ENCODE data around the gene OSBPL9.
A peak's percentile ranks its signal among the peaks of the same experiment; 100 is the strongest.

Gene OSBPL9

GRCh38 chr1:51621841-51622454 lies 5.1 kb downstream of the OSBPL9 start:
- no peak overlapping the region for H3K27ac ChIP-seq
- no peak for TF ChIP-seq CTCF (conservative IDR thresholded peaks at IDR 0.05)

GRCh38 chr1:51622455-51622913 lies 5.6 kb downstream of the OSBPL9 start:
- H3K27ac ChIP-seq: no peak overlapping the region
- TF ChIP-seq CTCF (conservative IDR thresholded peaks at IDR 0.05): no peak

GRCh38 chr1:51623025-51623424 lies 6.1 kb downstream of the OSBPL9 start:
- H3K27ac ChIP-seq: no peak overlapping the region

GRCh38 chr1:51623450-51623849 lies 6.6 kb downstream of the OSBPL9 start:
- no peak for TF ChIP-seq CTCF (conservative IDR thresholded peaks at IDR 0.05)
- H3K27ac ChIP-seq: peak overlapping the region; percentile 78; the same call in 1 of the 2 replicates

More at GRCh38 chr1:51623025-51623424, 6.1 kb downstream of the OSBPL9 start:
- TF ChIP-seq CTCF (conservative IDR thresholded peaks at IDR 0.05): no peak

- TF ChIP-seq CTCF (conservative IDR thresholded peaks at IDR 0.05): no peak
- peak overlapping the region; percentile 78 for H3K27ac ChIP-seq
These were observed 8.0 kb downstream of the OSBPL9 start for GRCh38 chr1:51624855-51625254.

- H3K27ac ChIP-seq: no peak overlapping the region
- TF ChIP-seq CTCF (conservative IDR thresholded peaks at IDR 0.05): peak; percentile 27; the same call in 1 of the 2 replicates
These were observed 10.8 kb downstream of the OSBPL9 start for GRCh38 chr1:51627672-51628071.

- no peak for TF ChIP-seq CTCF (conservative IDR thresholded peaks at IDR 0.05)
- H3K27ac ChIP-seq: peak overlapping the region; percentile 69
These were observed 12.1 kb downstream of the OSBPL9 start for GRCh38 chr1:51628715-51629590.
